Measurements from ENCODE around the gene UVRAG.

GRCh38 chr11:76177250-76177686, 362.3 kb downstream of the UVRAG start:
- TF ChIP-seq POLR2AphosphoS5 (IDR thresholded peaks at IDR 0.05; ENCODE audit: low read depth, low read length) = no peak
- TF ChIP-seq SPI1 (IDR thresholded peaks at IDR 0.05; ENCODE audit: low read depth, low read length) = no peak
- TF ChIP-seq POLR2A (IDR thresholded peaks at IDR 0.05; ENCODE audit: low read depth, low read length) = no peak
- no peak for TF ChIP-seq TAF1 (IDR thresholded peaks at IDR 0.05; ENCODE audit: low read depth, low read length)
- no peak for TF ChIP-seq POU2F2 (IDR thresholded peaks at IDR 0.05; ENCODE audit: low read depth, low read length)
- no peak for TF ChIP-seq PAX5 (IDR thresholded peaks at IDR 0.05; ENCODE audit: insufficient read depth, low read length, severe bottlenecking)

Data from GM12891 (cell line).